ENCODE measurements around the gene PLCB1. TPM values are rescaled to one million over a fixed set of nuclear protein-coding genes. Genes with fewer than 3 reads are reported as not detected.

The PLCB1 gene
- total RNA-seq, 1 experiment from 2014 or later: 4.4 TPM

GRCh38 chr20:8432435-8433148 is 300.5 kb downstream of the PLCB1 start:
- BruUV-seq (replicated peaks): no TSS peak
- H3K4me3 ChIP-seq (ENCODE audit: low read length): no peak overlapping the region
- no peak overlapping the region for H3K27ac ChIP-seq (ENCODE audit: low read length)
- H2AFZ ChIP-seq (ENCODE audit: low read length): no peak overlapping the region
- H3K27me3 ChIP-seq (ENCODE audit: low read length): peaks cover 12% of the 10 kb centered on the region
- H3K36me3 ChIP-seq (ENCODE audit: low read depth, low read length): no peaks in the 10 kb centered on the region
- H3K9ac ChIP-seq (ENCODE audit: low read length): no peak overlapping the region
- no peaks in the 10 kb centered on the region for H3F3A ChIP-seq (ENCODE audit: low read length, unreplicated experiment)
- no peak for TF ChIP-seq CTCF (conservative IDR thresholded peaks at IDR 0.05; ENCODE audit: low read depth, low read length)
- TF ChIP-seq EZH2phosphoT487 (IDR thresholded peaks at IDR 0.05; ENCODE audit: borderline replicate concordance, low read length): no peak
- TF ChIP-seq EZH2 (IDR thresholded peaks at IDR 0.05; ENCODE audit: low read length, unreplicated experiment): no peak
- DNase-seq (no peak), ATAC-seq (no peak)
- no peaks in the 10 kb centered on the region for H3K9me2 ChIP-seq (replicated peaks; ENCODE audit: low read length)
- no peaks in the 10 kb centered on the region for H3K4me1 ChIP-seq (ENCODE audit: insufficient read depth, low read length)
- no peak overlapping the region for H3K4me2 ChIP-seq (ENCODE audit: low read length)
- ChIA-PET CTCF (no interaction called here), POLR2A (ENCODE audit: unreplicated experiment) (no interaction called here)
- no peaks in the 10 kb centered on the region for H3K9me3 ChIP-seq (ENCODE audit: low read length)
- no peaks in the 10 kb centered on the region for H4K20me1 ChIP-seq (ENCODE audit: low read length)
- intact Hi-C loops (cut with micrococcal nuclease): no loop called here
- no peaks in the 10 kb centered on the region for H3K79me2 ChIP-seq (ENCODE audit: low read length)

DNA sequence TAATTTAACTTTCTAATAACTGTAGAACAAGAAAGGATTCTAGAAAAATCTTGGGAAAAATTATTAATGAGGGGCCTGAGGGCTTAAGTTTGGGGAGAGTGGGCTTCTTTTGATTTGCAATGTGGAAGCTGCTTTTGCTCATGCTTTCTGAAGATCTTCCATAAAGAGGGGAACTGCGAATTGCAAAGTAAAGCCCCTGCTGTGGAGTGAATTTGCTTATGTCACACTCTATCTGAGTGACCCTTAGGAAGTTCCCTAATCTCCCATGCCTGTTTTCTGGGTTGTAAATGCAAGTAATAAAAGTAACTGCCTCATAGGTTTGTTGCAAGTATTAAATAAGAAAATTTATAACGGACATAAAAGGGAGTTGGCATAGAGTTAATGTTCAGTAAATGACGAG is 301.2 kb downstream of the PLCB1 start:
- ChIA-PET CTCF (no interaction called here), POLR2A (ENCODE audit: unreplicated experiment) (no interaction called here)
- Histone ChIP-seq H3K4me1 (ENCODE audit: insufficient read depth, low read length) (no peaks in the 10 kb centered on the region), H2AFZ (ENCODE audit: low read length) (no peak overlapping the region), H3K36me3 (ENCODE audit: low read depth, low read length) (no peaks in the 10 kb centered on the region), H3K4me3 (ENCODE audit: low read length) (no peak overlapping the region), H3K9me3 (ENCODE audit: low read length) (no peaks in the 10 kb centered on the region), H3F3A (ENCODE audit: low read length, unreplicated experiment) (no peaks in the 10 kb centered on the region), H3K9me2 (replicated peaks; ENCODE audit: low read length) (no peaks in the 10 kb centered on the region), H3K9ac (ENCODE audit: low read length) (no peak overlapping the region), H3K27me3 (ENCODE audit: low read length) (peaks cover 12% of the 10 kb centered on the region), H3K4me2 (ENCODE audit: low read length) (no peak overlapping the region), H3K79me2 (ENCODE audit: low read length) (no peaks in the 10 kb centered on the region), H4K20me1 (ENCODE audit: low read length) (no peaks in the 10 kb centered on the region), H3K27ac (ENCODE audit: low read length) (no peak overlapping the region)
- ATAC-seq (no peak), DNase-seq (no peak)
- BruUV-seq (replicated peaks): no TSS peak
- TF ChIP-seq CTCF (conservative IDR thresholded peaks at IDR 0.05; ENCODE audit: low read depth, low read length): no peak
- TF ChIP-seq EZH2phosphoT487 (IDR thresholded peaks at IDR 0.05; ENCODE audit: borderline replicate concordance, low read length): no peak
- no peak for TF ChIP-seq EZH2 (IDR thresholded peaks at IDR 0.05; ENCODE audit: low read length, unreplicated experiment)
- intact Hi-C loops (cut with micrococcal nuclease): no loop called here

DNA sequence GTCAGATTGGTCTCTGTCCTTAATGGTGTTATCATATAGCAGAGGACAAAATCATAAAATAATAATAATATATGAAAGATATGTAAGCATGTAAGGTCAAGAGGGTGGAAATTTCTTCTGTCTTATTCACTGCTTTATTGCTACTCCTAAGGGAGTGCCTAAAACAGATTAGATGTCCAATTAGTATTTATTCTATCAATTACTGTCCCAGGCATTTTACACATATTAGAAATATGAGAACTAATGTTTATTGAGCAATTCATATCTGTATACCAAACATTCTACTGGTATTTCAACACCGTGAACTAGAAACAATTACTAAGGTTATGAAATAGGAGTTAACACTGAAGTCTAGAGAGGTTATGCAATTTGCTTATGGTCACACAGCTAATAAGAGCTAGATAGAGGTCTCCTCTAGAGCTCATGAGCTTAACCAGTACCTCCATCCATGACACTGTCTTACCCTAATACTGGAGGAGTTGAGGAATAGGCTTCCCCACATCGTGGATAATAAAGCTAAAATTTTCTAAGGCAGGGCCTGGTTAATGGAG is 302.3 kb downstream of the PLCB1 start:
- Histone ChIP-seq H3K36me3 (ENCODE audit: low read depth, low read length) (no peaks in the 10 kb centered on the region), H3K4me1 (ENCODE audit: insufficient read depth, low read length) (no peaks in the 10 kb centered on the region), H3K27ac (ENCODE audit: low read length) (no peak overlapping the region), H4K20me1 (ENCODE audit: low read length) (no peaks in the 10 kb centered on the region), H3K4me3 (ENCODE audit: low read length) (no peak overlapping the region), H3K9ac (ENCODE audit: low read length) (no peak overlapping the region), H3K9me3 (ENCODE audit: low read length) (no peaks in the 10 kb centered on the region), H3K79me2 (ENCODE audit: low read length) (no peaks in the 10 kb centered on the region), H3K9me2 (replicated peaks; ENCODE audit: low read length) (no peaks in the 10 kb centered on the region), H2AFZ (ENCODE audit: low read length) (no peak overlapping the region), H3F3A (ENCODE audit: low read length, unreplicated experiment) (no peaks in the 10 kb centered on the region), H3K27me3 (ENCODE audit: low read length) (peaks cover 12% of the 10 kb centered on the region), H3K4me2 (ENCODE audit: low read length) (no peak overlapping the region)
- no peak for ATAC-seq
- CTCF ChIA-PET: no interaction called here
- DNase-seq: no peak
- no TSS peak for BruUV-seq (replicated peaks)
- intact Hi-C loops (cut with micrococcal nuclease): no loop called here
- POLR2A ChIA-PET (ENCODE audit: unreplicated experiment): no interaction called here
- TF ChIP-seq CTCF (conservative IDR thresholded peaks at IDR 0.05; ENCODE audit: low read depth, low read length) (no peak), EZH2phosphoT487 (IDR thresholded peaks at IDR 0.05; ENCODE audit: borderline replicate concordance, low read length) (no peak), EZH2 (IDR thresholded peaks at IDR 0.05; ENCODE audit: low read length, unreplicated experiment) (no peak)

All from PC-3 (cell line).